Activated CD4-positive, alpha-beta T cell treated with anti-CD3 and anti-CD28 coated beads for 36 hours (primary cell): Measurements from ENCODE around the gene COX5A. TPM values are rescaled to one million over a fixed set of nuclear protein-coding genes. Genes with fewer than 3 reads are reported as not detected.

Experiments
- ATAC-seq: fragments of 200-7000 bp; cut with Tn5 transposase; one replicate; pipeline ENCODE4 v1.10.0; 2021; ENCODE audit warnings: mild to moderate bottlenecking, moderate library complexity
- CTCF ChIA-PET: fragments of 350-600 bp; sonication (Branson Sonifier 250); formaldehyde crosslinking; loops from one replicate; lab custom pipeline; 2021; ENCODE audit warnings: antibody characterized with exemption; lab: Charles Lee
- POLR2A ChIA-PET: fragments of 350-600 bp; sonication (Branson Sonifier 250); formaldehyde crosslinking; loops from one replicate; lab custom pipeline; 2021; ENCODE audit warnings: antibody characterized with exemption, inconsistent platforms; lab: Charles Lee
- DNase-seq: peaks from one replicate; pipeline ENCODE4 v3.0.0-alpha.2; 2020
- H3K27ac Mint-ChIP-seq: one replicate; pipeline ENCODE4 v1.8.0; 2021; ENCODE audit warnings: mixed read lengths
- H3K27me3 Mint-ChIP-seq: one replicate; pipeline ENCODE4 v1.8.0; 2021; ENCODE audit warnings: mixed read lengths
- H3K36me3 Mint-ChIP-seq: one replicate; pipeline ENCODE4 v1.8.0; 2021; ENCODE audit warnings: low read depth, mixed read lengths
- H3K4me1 Mint-ChIP-seq: one replicate; pipeline ENCODE4 v1.8.0; 2021; ENCODE audit warnings: mixed read lengths
- H3K4me3 Mint-ChIP-seq: one replicate; pipeline ENCODE4 v1.8.0; 2021; ENCODE audit warnings: mild to moderate bottlenecking, moderate library complexity, mixed read lengths
- H3K9me3 Mint-ChIP-seq: one replicate; pipeline ENCODE4 v1.8.0; 2021; ENCODE audit warnings: low read depth, mixed read lengths
- intact Hi-C, 2 experiments: fragments of 100-400 bp; cut with DNase I in 1 of 2; cut with micrococcal nuclease in 1 of 2; formaldehyde crosslinking; loops; one replicate each; pipeline versions ENCODE4 v1.14.2 to v1.15.1; 2022 to 2024; cut with DNase I, micrococcal nuclease
- total RNA-seq, 2 experiments: library from RNA; stranded (reverse); gene quantifications; one replicate each; pipeline ENCODE4 v1.2.3, GENCODE V29; 2021

The COX5A gene
- total RNA-seq, 2 experiments from 2014 or later, result 313 to 319 TPM

DNA sequence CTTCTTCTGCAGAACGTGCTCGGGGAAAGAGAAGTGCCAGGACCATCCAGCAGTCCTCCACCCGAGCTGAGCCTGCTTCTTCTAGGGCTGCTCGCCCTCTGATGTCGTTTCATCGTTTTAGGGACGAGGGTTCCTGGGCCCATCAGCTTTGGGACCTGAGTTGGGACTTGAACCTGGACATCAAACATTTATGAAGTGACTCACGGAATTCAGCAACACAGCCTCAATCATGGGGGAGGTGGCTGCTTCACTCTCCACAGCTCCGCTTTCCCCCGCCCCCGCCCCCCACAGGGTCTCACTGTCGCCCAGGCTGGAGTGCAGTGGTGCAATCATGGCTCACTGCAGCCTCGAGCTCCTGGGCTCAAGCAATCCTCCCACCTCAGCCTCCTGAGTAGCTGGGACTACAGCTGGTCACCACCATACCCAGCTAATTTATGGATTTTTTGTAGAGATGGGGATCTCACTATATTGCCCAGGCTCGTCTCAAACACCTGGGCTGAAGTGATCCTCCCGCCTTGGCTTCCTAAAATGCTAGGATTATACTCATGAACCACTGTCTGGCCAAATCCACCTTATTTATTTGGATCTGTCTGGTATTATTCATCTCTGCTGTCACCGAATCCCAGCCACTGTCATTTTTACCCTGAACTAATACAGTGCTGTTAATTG, 64.0 kb downstream of the COX5A start:
- CTCF ChIA-PET, result interaction anchor here (0.5 to 1.3 kb wide), 6 partner anchors 9 to 149 kb away, joined by 3 read pairs; partner anchors contain the start of gene CYP1A1
- peak overlapping the region; percentile 87 for H3K4me3 Mint-ChIP-seq

DNA sequence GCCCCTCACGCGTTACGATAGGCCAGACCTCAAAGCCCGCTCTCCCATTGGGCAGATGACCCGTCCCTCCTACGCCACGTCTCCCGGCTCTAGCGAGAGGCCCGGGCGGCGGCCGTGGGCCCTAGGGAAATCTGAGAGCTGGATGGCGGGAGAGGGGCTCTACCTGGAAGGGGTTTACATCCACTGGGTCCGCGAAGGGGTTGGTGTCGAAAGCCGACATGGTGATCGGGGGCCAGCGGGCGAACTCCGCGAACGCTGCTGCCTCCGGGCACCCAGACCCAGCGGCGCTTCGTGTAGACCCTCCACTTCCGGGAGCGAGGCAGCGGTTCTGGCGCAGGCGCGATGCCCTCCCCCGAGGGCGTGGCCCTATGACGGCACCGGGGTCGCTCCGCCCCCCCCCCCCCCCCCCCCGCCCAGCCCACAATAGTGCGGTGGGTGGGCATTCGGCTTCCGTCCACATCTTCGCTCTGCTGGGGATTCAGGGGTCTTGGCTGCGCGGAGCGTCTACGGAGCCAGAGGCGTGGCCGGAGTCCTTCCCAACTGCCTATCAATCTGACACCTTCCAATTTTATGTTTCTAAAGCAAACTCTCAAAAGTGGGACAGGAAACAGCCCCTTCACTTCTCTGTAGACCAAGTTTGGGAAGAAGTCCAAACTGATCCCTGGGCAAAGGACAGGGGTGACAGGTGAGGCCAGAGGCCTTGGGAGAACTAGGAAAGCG, 64.7 kb downstream of the COX5A start, which contains the start of gene SCAMP2:
TSS of gene SCAMP2 (minus strand) at position 330 of the 720 bp plus-strand sequence. CDS start at position 220, 110 bp downstream.
- ATAC-seq, result peak; percentile 84
- peaks cover 15% of the 10 kb centered on the region for H3K36me3 Mint-ChIP-seq
- intact Hi-C loops, result loop anchor here (1.0 to 10.0 kb wide), 16 partner anchors 16 to 878 kb away; partner anchors contain the start of genes COX5A (in 2 of the 2), ARID3B (in 1 of the 2), C15orf39 (in 1 of the 2) and CLK3 (in 1 of the 2)
- H3K27ac Mint-ChIP-seq, result peak within 1 kb of the TSS; percentile 87
- H3K9me3 Mint-ChIP-seq, result no peaks in the 10 kb centered on the region
- ChIA-PET CTCF (interaction anchor here (0.6 to 1.3 kb wide), 5 partner anchors 10 to 80 kb away, joined by 3 read pairs; no protein-coding TSS in a partner anchor), POLR2A (no interaction called here)
- peak within 1 kb of the TSS; percentile 87 for H3K4me3 Mint-ChIP-seq
- H3K27me3 Mint-ChIP-seq, result no peaks in the 10 kb centered on the region
- peaks cover 48% of the 10 kb centered on the region for H3K4me1 Mint-ChIP-seq
- DNase-seq, result peak; percentile 94

More for the DNA sequence above, 64.0 kb downstream of the COX5A start:
- DNase-seq (peak; percentile 43), ATAC-seq (no peak)
- no peaks in the 10 kb centered on the region for H3K9me3 Mint-ChIP-seq
- peaks cover 42% of the 10 kb centered on the region for H3K4me1 Mint-ChIP-seq
- H3K27ac Mint-ChIP-seq, result peak overlapping the region; percentile 79
- H3K27me3 Mint-ChIP-seq, result no peaks in the 10 kb centered on the region
- intact Hi-C loops, result loop anchor here (1.0 to 10.0 kb wide), 16 partner anchors 15 to 879 kb away; partner anchors contain the start of genes COX5A (in 2 of the 2), ARID3B (in 1 of the 2), C15orf39 (in 1 of the 2) and CLK3 (in 1 of the 2)
- POLR2A ChIA-PET, result no interaction called here
- peaks cover 13% of the 10 kb centered on the region for H3K36me3 Mint-ChIP-seq

DNA sequence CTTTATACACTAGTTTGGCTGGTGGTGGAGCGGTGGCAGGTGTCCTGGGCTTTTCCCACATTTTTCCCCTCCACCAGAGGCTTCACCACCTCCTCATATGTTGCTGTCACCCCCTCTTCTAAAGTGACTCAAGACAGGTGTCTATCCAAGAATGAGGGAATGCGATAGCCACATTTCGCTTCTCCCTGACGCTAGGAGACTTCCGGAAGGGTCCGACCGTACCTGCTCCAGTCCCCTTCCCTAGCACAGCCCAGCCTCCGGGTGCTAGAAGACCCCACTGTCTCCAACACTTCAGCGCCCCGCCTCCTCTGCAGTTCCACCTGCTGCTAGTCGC, 65.2 kb downstream of the COX5A start:
- ChIA-PET CTCF (interaction anchor here (0.7 kb wide), 1 partner anchor 62 kb away, joined by 4 read pairs; no protein-coding TSS in a partner anchor), POLR2A (no interaction called here)
- H3K4me1 Mint-ChIP-seq, result peaks cover 54% of the 10 kb centered on the region
- no peaks in the 10 kb centered on the region for H3K27me3 Mint-ChIP-seq
- peak overlapping the region; percentile 87 for H3K27ac Mint-ChIP-seq
- H3K4me3 Mint-ChIP-seq, result peak overlapping the region; percentile 87
- H3K9me3 Mint-ChIP-seq, result no peaks in the 10 kb centered on the region
- intact Hi-C loops, result loop anchor here (1.0 to 10.0 kb wide), 16 partner anchors 17 to 878 kb away; partner anchors contain the start of genes COX5A (in 2 of the 2), ARID3B (in 1 of the 2), C15orf39 (in 1 of the 2) and CLK3 (in 1 of the 2)
- ATAC-seq (no peak), DNase-seq (no peak)
- H3K36me3 Mint-ChIP-seq, result peaks cover 20% of the 10 kb centered on the region

DNA sequence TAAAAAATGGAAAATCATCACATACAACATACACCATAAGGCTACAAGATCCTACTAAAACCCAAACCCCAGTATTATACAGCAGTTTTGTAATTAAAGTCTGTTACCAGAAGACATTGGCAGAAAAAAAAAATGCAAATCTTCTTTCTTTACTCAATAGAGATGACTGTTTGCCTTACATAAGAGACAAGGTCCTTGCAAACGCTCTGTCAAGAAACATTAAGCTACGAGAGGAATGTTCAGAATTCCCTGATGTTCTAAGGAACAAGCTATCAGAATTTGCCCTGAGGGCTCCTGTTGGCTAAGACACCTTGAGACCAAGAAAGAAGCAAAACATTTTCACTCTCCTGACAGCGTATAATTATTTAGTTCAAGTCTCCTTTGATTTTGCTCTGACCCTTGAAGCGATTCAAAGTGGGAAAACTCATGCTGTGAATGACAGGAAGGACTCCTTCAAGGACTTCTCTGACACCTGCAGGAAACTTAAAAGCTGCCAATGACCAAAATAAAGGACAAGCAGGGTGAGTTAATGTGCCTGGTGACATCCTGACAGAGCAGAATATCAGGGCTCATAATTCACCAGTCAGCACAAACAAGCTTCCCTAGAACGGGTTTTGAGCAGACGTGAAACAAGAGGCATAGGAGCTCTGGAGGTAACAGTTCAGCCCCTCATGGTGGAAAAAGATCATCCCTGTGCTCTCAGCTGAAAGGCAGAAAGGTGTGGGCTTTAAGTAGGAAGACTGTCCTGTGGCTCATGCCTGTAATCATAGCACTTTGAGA, 67.2 kb downstream of the COX5A start:
- no peaks in the 10 kb centered on the region for H3K27me3 Mint-ChIP-seq
- intact Hi-C loops, result loop anchor here (1.0 to 10.0 kb wide), 5 partner anchors 27 to 876 kb away; partner anchors contain the start of genes C15orf39 (in 1 of the 2), COX5A (in 1 of the 2), PML (in 1 of the 2) and STOML1 (in 1 of the 2)
- H3K36me3 Mint-ChIP-seq, result peaks cover 28% of the 10 kb centered on the region
- H3K9me3 Mint-ChIP-seq, result no peaks in the 10 kb centered on the region
- DNase-seq (no peak), ATAC-seq (no peak)
- H3K27ac Mint-ChIP-seq, result peak overlapping the region; percentile 89
- POLR2A ChIA-PET, result interaction anchor here (0.5 to 1.9 kb wide), 8 partner anchors 12 to 1252 kb away, joined by 3 to 12 read pairs (median 4); partner anchors contain the start of genes FAM219B and MPI
- CTCF ChIA-PET, result interaction anchor here (0.6 to 4.3 kb wide), 18 partner anchors 12 to 236 kb away, joined by 3 to 38 read pairs (median 4); partner anchors contain the start of genes FAM219B and ULK3
- peaks cover 73% of the 10 kb centered on the region for H3K4me1 Mint-ChIP-seq
- peak overlapping the region; percentile 54 for H3K4me3 Mint-ChIP-seq

Other genes starting within 250 kb of the COX5A start
- gene EDC3, start 242.0 kb downstream of the COX5A start, total RNA-seq, result 10 to 100 TPM; 44.7 to 45.0 TPM
- gene CYP1A1, start 212.5 kb downstream of the COX5A start, total RNA-seq, result 1 to 10 TPM; 2.0 to 2.2 TPM
- gene CYP1A2, start 189.2 kb downstream of the COX5A start, total RNA-seq, result not detected
- gene CSK, start 156.0 kb downstream of the COX5A start, total RNA-seq, result 100 to 1,000 TPM; 229 to 272 TPM
- under 1 TPM in 1 of 2 experiments, not detected in 1; 0.25 TPM for gene LMAN1L, start 125.2 kb downstream of the COX5A start, total RNA-seq
- gene CPLX3, start 111.4 kb downstream of the COX5A start, total RNA-seq, result under 1 TPM in 1 of 2 experiments, not detected in 1; 0.11 TPM
- 10 to 100 TPM; 40.3 to 45.2 TPM for gene ULK3, start 94.9 kb downstream of the COX5A start, total RNA-seq
- gene SCAMP2, start 64.7 kb downstream of the COX5A start, total RNA-seq, result 10 to 100 TPM; 61.6 to 83.4 TPM
- 10 to 100 TPM; 75.7 to 93.3 TPM for gene MPI, start 48.0 kb downstream of the COX5A start, total RNA-seq
- 10 to 100 TPM; 39.3 to 49.7 TPM for gene FAM219B, start 31.2 kb downstream of the COX5A start, total RNA-seq
- gene RPP25, start 18.7 kb upstream of the COX5A start, total RNA-seq, result 1 to 10 TPM; 5.4 to 6.2 TPM
- 1 to 10 TPM; 3.9 to 4.5 TPM for gene SCAMP5, start 57.5 kb upstream of the COX5A start, total RNA-seq
- gene PPCDC, start 85.5 kb upstream of the COX5A start, total RNA-seq, result 10 to 100 TPM; 23.3 to 24.0 TPM